8988T (cell line): Measurements from ENCODE around the gene CACTIN.
A peak's percentile ranks its signal among the peaks of the same experiment; 100 is the strongest.

Source experiments
- DNase-seq: peaks from one replicate; pipeline ENCODE4 v3.0.0; 2011

CACTIN gene

DNA sequence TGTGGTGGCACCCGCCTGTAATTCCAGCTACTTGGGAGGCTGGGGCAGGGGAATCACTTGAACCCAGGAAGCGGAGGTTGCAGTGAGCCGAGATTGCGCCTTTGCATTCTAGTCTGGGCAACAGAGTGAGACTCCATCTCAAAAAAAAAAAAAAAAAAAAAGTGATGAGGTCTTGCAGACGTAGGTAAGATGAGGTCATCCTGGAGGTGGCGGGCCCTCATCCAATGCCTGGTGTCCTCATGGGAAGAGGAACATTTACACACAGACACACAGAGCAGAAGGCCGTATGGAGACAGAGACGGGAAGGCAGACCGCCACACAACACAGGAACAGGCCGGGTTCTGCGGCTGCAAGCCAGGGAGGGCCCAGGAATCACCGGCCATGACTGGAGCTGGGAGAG, 4.4 kb downstream of the CACTIN start:
- no peak for DNase-seq

DNA sequence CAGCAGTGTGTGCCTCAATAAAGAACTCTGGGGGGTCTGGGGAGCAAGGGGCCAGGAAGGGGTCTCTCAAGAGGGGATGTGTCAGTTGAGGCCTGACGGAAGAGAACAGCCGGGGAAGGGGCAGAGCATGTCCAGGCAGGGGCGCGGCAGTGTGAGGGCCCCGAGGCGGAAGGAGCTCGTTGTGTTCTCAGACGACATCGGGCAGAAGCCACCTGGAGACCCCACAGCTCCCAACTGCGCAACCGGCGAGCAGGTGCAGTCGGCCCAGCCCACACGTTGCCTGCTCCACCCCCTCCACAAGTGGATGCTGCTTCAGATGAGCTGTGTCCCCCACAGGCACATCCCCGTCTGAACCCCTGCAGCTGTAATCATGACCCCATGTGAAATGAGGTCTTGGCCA, 4.9 kb downstream of the CACTIN start:
- no peak for DNase-seq

DNA sequence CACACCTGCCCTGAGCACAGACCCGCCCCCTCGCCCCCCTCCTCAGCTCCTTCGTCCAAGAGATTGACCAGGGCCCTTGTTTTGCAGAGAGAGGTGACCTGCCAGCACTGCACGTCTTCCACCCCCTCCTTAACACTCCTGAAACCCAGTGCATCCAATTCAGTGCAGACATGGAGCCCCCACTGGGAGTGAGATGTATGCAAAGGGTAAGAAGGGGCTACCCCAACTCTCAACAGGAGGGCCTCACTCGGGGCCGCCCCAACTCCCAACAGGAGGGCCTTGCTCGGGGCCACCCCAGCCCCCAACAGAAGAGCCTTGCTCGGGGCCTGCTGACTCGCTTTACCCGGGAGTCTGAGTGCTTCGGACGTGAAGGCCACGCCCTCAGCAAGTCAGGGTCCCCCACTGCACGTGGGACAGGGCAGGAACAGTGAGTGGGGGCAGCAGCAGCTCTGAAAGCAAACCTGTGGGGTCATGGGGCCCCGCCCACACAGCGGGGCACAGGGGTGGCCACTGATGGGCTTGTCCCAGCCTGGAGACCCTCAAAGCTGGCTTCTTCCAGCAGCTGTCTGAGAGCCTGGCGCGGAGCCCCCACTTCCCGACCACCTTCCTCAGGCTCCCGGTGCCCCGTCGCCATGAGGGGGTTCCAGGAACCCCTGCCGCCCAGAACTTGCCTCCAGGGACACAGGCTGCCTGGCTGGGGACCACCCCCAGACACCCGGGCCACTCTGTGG, 5.6 kb downstream of the CACTIN start:
- no peak for DNase-seq

DNA sequence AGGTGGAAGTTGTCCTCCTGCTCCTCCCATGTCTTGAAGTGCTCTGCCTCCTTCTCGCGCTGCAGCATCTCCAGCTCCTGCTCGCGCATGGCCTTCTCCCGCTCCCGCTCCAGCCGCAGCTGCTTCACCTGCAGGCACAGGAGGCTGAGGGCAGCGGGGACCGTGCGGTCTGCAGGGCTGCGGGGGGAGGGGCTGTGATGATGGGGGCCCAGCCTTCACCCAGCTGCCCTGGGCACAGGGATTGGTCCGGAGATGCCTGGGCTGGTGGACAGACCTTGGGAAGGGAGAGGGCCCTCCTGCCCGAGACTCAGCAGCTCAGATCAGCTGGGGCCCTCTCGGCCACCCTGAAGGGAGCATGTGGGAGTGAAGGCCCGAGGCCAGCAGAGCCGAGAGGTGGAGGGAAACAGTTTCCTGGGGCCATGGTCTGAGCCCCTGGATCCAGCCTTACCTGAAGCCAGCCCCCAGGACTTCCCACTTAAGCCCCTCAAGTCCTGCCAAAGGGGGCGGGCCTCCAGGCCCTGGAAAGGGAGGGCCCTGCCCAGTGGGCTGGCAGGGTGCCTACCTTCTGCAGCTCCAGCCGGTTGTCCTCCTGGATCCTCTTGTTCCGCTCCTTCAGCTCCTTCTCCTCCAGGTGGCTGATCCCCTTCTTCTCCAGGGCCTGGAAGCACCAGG, 6.3 kb downstream of the CACTIN start:
- no peak for DNase-seq

DNA sequence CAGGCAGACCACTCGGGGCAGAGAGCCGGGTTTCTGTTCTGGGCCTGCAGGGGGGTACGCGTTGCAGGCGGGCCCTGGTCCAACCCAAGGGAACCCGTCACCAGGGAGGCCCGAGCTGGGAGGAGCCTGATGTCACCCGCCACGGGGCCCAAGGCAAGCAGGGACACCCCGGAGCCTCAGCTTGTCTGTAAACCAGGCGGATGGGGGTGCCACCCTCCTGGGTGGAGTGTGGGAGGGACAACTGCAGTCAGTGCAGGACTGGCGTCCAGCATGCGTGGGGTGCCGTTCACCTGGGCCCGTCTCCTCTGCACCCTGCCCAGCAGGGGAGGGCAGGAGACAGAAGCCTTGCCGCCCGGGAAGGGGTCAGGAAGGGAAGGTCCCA, 7.0 kb downstream of the CACTIN start:
- no peak for DNase-seq

DNA sequence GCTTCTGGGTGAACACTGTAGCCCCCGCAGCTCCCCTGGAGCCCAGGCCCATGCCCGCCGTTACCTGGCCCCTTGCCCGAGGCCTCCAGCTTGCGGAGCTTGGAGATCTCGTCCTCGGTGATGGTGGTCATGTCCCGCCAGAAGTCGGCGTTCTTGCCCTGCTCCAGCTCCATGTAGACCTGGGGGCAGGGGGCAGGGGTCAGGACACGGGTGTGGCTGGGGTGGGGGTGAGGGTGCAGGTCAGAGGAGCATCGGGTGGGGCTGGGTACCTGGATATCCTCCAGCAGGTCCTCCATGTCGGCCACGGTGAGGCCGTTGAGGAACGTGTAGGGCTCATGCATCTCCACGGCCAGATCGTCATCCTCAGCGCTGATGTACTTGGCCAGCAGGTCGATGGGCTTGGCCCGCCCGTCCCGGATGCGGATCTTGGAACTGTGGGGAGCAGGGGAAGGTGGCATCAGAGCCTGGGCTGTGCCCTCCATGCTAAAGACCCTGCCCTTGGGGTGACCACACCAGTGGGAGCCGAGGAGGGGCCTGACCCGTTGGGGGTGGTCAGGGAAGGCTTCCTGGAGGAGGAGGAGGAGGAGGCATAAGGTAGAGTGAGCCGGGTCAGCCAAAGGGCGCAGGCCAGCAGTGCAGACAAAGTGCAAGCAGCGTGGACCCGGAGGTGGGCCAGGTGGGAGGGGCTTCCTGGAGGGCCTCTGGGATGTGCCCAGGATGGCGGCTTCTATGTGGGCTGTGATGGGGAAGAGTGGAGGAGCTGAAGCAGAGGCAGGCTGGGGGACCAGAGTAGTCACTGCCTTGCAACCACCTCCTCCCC, 7.6 kb downstream of the CACTIN start:
- no peak for DNase-seq

DNA sequence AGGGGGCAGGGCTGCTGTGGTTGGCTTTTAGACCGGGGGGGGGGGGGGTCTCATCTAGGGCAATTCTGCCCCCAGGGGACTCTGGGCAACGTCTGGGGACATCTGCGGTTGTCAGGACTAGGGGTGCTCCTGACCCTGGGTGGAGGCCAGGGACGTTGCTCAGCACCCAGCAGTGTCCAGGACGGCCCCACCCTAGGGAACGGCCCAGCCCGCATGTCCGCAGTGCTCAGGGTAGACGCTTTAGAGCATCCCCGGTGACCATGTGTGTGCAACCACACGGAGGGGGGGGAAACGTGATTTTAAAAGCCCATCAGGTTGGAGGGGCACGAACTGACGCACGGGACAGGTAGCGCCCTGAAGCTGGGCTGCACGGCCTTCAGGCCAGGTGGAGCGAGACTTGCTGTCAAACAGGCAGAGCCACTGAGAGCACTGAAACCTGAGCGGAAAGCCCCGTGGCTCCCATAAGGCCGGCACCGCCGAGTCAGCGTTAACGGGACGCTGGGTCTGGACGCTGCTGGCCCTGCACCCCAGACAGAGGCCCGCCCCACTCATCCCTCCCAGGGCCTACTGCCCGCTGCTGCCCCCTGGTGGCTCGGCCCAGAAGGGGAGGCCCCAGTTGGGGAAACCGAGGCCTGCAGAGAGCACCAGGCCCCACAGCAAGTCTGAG, 8.3 kb downstream of the CACTIN start:
- peak; percentile 95 for DNase-seq

DNA sequence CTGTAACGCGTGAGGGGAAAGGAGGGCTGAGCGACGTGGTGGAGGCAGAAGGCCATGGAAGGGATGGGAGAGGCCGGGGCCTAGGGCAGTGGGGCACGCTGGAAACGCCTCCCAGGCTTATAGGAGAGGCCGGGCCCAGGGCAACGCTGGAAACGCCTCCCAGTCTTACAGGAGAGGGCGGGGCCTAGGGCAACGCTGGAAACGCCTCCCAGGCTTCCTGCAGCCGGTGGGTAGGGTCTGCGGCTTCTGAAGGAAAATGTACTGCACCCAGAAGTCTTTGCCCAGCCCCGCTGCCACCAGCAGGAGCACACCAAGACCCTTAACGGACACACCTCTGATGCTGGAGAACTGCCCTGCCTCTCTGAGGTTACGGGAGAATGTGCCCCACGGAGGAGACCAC, 9.1 kb downstream of the CACTIN start:
- no peak for DNase-seq

DNA sequence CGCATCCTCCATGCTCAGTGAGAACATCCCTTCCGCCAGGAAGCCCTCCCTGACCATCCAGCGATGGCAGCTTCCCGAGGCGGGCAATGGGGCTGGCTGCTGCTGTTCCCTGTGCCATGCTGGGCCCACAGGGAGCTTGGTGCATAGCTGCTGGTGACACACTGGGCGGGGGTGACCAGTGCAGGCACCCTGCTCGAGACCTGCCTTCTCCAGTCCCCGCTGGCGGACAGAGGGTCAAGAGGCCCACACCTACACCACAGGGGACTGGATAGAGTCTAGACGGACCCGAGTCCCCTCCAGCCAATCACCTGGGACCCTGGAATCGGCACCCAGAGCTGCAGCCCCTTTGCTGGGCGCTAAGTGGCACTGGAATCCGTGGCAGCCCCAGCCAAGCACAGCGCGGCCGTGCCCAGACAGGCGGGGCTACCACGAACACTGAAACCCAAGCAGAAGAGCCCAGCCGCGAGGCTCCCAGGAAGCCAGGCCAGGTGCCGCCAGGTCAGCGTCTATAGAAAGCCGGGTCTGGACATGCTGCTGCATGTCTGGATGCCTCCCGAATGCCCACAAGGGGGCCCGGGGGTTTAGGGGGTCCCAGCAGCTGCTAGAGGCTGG, 11.0 kb downstream of the CACTIN start:
- no peak for DNase-seq

DNA sequence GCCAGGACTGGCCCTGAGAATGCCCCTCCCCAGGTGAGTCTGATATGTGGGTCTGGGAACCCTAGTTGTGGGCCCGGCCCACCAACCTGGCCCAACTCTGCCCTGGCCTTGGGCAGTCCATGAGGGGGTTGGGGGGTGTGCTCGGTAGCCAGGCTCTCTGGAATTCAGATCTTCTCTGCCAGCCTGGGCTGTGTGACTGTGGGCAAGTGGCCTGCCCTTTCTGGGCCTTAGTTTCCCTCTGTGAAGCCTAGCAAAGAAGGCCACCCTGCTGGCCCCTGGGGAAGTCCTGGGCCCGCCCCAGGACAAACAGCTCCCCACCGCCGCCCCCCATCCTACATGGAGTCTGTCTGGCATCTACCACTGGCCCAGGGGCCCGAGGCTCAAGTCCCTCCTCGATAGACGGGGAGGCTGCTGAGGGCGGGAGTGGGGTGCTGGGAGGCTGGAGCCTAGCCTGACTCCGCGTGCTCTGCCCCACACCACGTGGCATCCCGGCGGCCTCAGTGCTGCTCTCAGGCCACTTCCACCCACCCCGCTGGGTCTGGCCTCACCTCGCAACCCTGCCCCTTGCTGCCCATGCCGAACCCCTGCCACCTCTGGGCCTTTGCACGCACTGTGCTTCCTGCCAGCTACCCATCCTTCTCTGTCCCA, 11.6 kb downstream of the CACTIN start:
- DNase-seq, result no peak

DNA sequence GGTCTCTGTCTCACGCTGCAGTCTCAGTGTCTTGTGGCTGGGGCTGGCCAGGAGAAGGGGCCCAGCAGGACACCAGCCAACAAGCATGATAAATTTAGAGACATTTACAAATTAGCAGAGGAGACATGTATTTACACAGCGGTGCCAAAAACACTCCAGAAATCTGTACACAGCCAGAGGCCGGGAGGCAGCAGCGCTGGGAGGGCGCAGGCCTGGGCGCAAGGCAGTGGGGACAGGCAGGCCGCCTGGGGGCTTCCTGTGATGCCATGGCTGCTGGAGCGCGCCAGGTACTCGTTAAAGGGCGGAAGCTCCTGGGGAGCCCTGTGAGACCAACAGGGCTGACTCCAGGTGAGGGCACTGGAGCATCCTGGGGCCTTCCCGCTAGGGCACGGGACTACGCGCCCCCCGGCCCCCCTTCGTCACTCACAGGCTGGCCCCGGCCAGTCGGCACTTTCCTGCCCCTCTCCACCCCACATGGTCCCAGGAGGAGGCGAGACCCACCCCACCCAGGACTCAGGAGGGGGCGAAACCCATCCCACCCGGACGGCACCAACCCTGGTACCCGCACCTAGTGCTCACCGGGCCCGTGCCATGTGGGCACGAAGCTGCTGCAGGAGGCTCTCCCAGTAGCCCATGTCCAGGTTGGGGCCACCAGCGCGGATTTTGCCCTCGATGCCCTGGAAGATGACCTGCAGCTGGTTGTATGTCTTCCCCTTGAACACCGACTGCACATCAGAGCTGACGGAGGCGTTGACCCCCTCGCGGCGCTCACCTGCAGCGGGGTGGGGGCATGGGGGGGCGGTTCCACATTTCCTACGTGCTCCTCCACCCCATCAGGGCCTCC, 12.6 kb downstream of the CACTIN start:
- no peak for DNase-seq

DNA sequence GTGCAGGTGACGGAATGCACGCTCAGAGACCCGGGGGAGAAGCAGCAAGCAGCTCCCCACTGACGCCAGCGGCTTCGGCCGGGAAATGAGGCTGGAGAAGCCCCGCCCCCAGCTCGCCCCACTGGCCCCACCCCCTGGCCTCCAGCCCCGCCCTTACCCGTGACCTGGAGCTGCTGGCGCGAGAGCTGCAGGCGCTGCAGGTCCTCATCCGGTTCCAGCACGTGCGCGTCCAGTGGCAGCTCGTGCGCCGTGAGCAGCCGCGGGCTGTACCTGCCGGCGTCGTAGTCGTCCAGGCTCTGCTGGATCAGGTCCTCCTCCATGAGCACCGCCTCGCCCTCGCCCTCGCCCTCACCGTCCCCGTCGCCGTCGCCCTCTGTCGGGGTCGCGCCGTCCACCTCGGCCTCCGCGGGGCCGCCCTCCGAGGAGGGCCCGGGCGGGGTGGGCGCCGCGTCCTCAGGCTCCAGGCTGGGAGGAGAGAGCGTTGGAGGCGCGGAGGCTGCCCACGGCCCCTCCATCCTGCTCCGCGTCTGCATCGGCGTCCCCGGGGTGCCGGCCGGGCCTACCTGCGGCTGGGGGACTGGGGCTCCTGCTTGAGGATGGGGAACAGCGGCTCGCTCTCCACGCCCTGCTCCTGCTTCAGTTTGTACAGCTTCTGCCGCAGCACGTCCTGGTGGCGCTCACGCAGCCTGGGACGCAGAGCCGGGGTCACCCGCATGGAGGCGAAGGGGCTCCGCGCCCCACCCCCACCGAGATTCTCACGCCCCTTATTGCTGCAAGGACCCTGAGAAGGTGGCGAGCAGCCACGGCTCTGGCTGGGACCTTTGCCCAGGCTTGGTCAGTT, 13.5 kb downstream of the CACTIN start:
- no peak for DNase-seq

DNA sequence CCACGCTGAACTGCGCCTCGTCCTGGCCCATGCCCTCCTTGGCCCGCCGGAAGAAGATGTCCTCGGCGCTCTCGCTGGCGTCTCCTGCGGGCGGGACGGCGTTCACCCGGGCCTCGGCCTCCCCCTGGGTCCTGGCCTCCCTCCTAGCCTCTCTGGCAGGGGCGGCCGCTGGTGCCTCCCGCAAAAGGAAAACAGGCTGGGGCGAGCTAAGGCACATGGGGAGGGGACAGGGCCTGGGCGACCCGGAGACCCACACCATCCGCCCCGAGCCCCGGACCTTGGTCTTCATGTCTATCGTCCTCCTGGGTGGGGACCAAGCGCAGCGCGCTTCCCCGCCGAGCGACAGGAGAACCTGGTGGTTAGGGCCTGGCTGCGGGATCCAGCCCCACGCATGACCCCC, 14.3 kb downstream of the CACTIN start:
- no peak for DNase-seq

DNA sequence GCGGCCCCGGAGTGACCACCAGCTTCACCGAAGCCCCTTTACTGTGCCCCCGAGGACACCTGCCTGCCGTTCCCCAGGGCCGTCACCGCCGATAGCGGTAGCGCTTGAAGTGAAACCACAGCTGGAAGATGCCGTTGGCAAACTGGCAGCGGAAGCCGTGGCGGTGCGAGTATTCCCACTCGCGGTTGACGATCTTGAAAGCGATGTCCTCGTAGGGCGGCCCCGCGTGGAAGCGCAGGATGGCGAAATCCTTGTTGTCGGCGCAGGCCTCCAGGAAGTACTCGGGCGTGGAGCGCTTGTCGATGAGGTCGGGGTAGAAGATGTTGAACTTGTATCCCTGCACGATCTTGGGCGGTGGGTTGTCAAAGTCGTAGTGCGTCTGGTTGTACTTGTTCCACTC, 14.7 kb downstream of the CACTIN start:
- no peak for DNase-seq

DNA sequence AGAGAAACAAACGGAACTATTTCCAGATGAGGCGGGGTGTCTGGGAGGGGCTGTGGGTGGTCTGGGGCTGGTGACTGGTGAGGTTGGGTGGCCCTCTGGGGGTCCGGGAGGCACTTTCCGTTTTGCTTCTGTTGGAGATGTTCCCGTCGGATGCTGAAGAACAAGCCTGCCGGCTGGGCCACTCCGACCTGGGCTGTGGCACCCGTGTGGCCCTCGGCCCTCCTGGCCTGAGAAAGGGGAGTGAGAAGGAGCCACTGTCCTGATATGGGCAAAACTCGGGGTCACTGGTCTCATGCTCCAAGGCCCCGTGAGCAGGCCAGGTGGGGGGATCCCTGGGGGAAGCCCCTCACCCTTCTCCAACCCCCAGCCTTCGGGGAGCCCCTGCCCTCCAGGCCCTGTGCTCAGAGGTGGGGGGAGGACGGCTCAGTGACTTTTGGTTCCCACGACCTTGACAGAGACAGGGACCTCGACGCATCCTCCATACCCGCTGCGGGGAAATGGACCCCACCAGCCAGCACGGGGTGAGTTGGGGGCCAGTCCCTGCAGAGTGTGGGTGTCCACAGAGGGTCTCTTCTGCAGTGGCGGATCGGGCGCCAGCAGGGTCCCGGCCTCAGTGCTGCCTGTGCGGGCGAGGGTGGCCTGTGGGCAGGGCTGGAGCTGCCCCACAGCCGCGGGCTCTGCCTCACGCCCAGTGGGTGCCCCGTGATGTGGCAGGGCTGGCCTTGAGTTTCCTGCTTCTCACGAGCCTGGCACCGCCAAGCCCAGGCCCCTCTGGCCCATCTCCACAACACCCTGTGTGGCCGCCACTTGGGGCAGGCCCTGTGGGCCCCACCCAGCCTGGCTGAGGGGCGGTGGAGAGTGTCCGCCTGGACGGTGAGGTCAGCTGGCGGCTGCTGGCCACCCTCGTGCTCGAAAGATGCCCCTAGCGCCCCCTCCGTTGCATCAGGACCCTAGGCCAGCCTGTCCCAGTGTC, 15.6 kb downstream of the CACTIN start:
- DNase-seq, result no peak

DNA sequence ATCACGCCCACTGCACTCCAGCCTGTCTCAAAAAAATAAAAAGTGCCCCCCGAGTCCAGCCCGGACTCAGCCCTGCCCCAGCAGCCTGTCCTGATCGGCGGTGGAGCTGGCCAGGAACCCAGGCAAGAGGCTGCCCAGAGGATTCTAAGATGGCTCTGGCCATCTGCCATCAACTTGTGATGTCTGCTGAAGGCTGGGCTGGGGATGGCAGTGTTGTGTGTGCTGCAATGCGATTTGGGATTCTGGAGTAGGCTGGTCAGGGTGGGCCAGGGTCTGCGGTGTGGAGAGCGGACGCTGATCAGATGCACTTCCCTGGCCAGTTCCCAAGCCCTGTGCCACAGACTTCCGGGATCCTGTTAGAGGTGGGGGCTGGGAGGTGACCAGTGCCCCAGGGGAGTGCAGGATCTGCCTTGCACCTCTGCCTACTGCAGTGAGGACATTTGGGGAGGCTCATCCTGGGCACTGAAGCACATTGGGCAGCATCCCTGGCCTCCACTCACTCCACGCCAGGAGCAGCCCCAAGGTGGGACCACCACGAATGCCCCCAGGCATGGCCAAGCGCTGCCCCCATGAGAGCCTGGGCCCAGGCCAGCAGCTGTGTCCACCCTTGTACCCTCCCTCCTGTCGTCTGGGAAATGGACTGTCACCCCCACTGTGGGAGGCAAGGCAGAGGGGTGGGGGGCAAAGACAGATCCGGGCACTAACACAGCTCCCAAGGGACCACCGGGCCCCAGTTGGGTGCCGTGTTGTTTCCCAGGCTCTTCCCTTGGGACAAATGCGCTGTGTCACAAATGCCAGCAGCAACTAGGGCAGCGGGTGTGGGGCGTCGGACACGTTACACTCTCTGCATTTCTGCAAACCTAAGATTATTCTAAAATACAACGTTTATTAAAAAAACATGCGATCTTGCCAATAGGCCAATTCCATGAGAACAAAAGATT, 16.5 kb downstream of the CACTIN start:
- no peak for DNase-seq

DNA sequence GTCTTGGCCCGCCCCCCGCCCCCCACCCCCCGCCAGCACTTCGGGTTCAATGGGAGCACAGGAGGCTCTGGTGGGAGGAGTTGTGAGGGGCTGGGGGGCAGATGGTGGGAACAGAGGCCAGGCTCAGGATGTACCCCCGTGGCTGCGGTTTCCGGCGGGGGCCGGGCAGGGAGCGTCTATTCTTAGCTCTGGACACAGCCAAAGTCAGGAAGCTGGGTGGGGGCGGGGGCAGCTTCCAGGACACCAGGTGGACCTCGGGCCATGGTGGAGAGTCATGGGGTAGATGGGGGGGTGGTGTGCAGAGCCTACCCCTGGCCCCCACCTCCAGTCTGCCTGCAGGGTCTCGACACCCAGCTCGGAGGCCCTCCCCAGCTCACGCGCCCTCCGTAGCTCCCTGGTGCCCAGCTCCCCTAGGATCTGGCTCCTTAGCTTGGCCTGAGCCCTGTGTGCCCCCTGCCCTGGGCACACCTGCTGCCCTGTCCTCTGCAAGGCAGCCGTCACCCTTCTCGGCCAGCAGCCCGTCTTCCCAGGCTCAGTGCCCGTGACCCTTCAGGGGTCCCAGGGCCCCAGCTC, 17.8 kb downstream of the CACTIN start:
- no peak for DNase-seq
